PFSK-1 (cell line): ENCODE results near the gene VAPB.

Source experiments
- POLR2AphosphoS5 ChIP-seq: IDR thresholded peaks from 2 replicates; pipeline ENCODE4 v1.6.1; 2012; ENCODE audit warnings: low read depth, mild to moderate bottlenecking, control low read depth, low read length, moderate library complexity
- REST ChIP-seq, 2 experiments: IDR thresholded peaks; 2 replicates each; pipeline versions ENCODE4 v1.6.1 to v1.8.0; 2011 to 2012; ENCODE audit warnings: low read depth in 2 of 2, low read length in 2 of 2, control low read depth in 1 of 2, inconsistent platforms in 1 of 2, mild to moderate bottlenecking in 1 of 2, moderate library complexity in 1 of 2; ENCODE audit not compliant: insufficient read depth in 1 of 2

- TF ChIP-seq REST (IDR thresholded peaks at IDR 0.05; ENCODE audit: insufficient read depth in 1 of 2, low read depth in 2 of 2, low read length in 2 of 2) (no peak), POLR2AphosphoS5 (no peak)
These were observed 86.4 kb downstream of the VAPB start for GRCh38 chr20:58475466-58475865.
